NCI-H2081 treated with DMSO at 0.1 percent for 48 hours (cell line): ENCODE results near the gene STX18.
"Not testable (repeated sequence)": the region's sequence is repeated elsewhere in the genome, so short reads cannot be mapped to it uniquely, and the experiment has no call there.

ENCODE experiments used
- DNase-seq: peaks from one replicate; lab custom pipeline; 2025; lab: John Stamatoyannopoulos, UW

Gene STX18

GRCh38 chr4:4507923-4508322, 33.9 kb downstream of the STX18 start:
- DNase-seq = no peak

GRCh38 chr4:4507403-4507802, 34.4 kb downstream of the STX18 start:
- no peak for DNase-seq

GRCh38 chr4:4506961-4507360, 34.9 kb downstream of the STX18 start:
- DNase-seq = no peak

GRCh38 chr4:4505211-4505610, 36.6 kb downstream of the STX18 start:
- not testable (repeated sequence) for DNase-seq

- no peak for DNase-seq
Measured at GRCh38 chr4:4504783-4505182, 37.1 kb downstream of the STX18 start.

GRCh38 chr4:4502694-4503311, 39.0 kb downstream of the STX18 start:
- DNase-seq = no peak

- DNase-seq = no peak
Measured at GRCh38 chr4:4501679-4502078, 40.2 kb downstream of the STX18 start.

- no peak for DNase-seq
Measured at GRCh38 chr4:4499438-4500123, 42.3 kb downstream of the STX18 start.

- no peak for DNase-seq
Measured at GRCh38 chr4:4496592-4497372, 45.1 kb downstream of the STX18 start.

GRCh38 chr4:4494882-4495281, 47.0 kb downstream of the STX18 start:
- DNase-seq = no peak

- no peak for DNase-seq
Measured at GRCh38 chr4:4492161-4492847, 49.5 kb downstream of the STX18 start.

GRCh38 chr4:4491396-4491893, 50.4 kb downstream of the STX18 start:
- DNase-seq = no peak

GRCh38 chr4:4490816-4491215, 51.0 kb downstream of the STX18 start:
- DNase-seq = no peak

GRCh38 chr4:4490041-4490440, 51.8 kb downstream of the STX18 start:
- no peak for DNase-seq

- DNase-seq = no peak
Measured at GRCh38 chr4:4488405-4489404, 53.1 kb downstream of the STX18 start.

- no peak for DNase-seq
Measured at GRCh38 chr4:4486969-4487368, 54.9 kb downstream of the STX18 start.

- DNase-seq = no peak
Measured at GRCh38 chr4:4485806-4486205, 56.0 kb downstream of the STX18 start.

GRCh38 chr4:4481399-4481994, 60.4 kb downstream of the STX18 start:
- no peak for DNase-seq

GRCh38 chr4:4480685-4481398, 61.0 kb downstream of the STX18 start:
- DNase-seq = no peak

- DNase-seq = no peak
Measured at GRCh38 chr4:4480205-4480604, 61.6 kb downstream of the STX18 start.
